LoVo (cell line): ENCODE results near the gene GRIK4.
A peak's percentile ranks its signal among the peaks of the same experiment; 100 is the strongest.
"Not testable (repeated sequence)": the region's sequence is repeated elsewhere in the genome, so short reads cannot be mapped to it uniquely, and the experiment has no call there.

ENCODE experiments used
- DNase-seq: peaks from one replicate; pipeline ENCODE4 v3.0.0-alpha.2; 2016; ENCODE audit warnings: low spot score

GRIK4 gene

DNA sequence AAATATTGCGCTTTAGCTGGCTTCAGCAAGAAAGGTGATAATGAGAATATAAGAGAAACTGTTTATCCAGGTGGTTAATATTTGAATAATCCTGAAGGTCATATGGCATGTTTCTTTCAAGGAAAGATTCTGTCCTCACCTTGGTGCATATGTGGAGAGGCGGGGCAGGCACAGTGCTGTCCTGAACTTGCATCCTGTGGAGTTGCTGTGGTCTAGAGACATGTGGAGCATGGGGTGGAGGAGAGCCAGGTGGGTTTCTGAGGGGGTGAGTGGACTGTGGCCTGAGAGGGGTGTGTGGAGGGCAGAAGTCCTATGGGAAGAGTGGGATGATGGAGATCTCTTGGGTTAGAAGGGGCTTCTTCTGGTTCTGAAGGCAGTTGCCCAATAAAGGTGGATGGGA, 65.5 kb downstream of the GRIK4 start:
- no peak for DNase-seq

DNA sequence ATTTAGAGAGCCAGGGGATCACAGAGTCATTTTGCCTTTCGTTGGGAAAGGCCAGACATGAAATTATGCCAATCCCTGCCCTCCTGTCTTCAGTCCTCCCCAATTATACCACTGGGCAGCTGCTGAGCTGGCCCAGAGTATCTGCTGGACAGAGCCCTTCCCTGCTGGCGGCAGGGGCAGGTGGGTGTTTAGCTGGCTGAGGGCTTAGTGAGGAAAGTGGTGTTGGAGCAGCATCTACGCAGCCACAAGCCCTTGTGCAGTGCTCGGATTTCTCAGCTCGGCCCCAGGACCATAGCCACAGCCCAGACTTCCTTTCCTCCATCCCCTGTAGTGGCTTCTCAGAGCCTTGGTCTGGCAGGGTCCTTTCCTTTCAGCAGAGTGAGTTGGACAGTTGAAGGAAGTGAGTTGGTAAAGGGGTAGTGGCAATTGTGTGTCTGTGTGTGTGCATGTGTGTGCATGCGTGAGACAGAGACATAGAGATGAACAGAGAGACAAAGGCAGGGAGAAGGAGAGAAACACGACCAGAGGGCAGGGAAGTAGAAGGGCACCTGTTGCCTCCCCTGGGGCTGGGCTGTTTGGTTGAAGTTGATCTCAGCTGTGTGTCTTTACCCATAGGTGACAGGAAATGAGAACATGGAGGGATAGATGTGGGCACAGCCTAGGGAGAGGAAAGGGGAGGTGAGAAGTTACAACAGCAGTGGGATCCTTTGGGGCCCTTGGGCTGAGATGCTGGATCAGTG, 66.2 kb downstream of the GRIK4 start:
- DNase-seq: no peak

DNA sequence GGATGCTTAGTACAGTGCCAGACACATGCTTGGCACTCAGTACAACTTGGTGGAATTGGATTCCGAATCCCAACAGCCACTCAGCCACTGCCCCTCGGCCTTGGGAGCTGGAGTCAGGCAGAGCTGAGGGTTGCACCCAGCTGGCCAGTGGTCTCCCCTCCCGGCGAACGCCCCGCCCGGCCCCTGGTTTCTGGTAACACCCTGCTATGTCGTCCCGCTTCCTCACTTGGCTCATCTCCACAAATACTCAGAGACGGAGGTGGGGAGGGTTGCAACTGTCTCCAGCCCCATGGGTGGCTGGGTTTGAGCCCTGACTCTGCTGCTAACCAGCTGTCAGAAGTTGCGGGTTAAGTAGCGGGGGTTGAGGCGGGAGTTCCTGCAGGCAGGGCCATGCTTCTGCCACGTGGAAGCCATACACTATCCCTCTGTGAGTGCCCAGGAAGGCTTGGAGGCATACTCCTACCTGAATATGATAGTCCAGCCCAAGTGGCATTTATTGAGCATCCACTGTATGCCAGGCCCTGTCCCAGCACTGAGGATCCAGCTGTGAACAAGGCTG, 67.1 kb downstream of the GRIK4 start:
- no peak for DNase-seq

DNA sequence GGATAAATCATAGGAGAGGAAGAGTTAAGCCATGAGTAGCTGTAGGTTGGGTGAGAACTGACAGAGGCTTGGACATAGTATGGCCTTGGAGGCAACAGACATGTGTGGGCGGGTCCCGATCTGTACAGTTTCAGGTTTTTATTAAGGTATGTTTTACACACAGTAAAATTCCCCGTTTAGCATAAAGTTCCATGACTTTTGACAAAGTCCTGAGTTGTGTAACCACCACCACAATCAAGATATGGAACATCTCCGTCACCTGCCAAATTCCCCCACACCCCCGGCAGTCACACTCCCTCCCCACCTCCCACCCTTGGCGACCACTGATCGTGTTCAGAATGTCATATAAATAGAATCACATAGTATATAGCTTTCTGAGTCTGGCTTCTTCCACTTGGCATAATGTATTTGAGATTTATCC, 68.1 kb downstream of the GRIK4 start:
- DNase-seq: no peak

DNA sequence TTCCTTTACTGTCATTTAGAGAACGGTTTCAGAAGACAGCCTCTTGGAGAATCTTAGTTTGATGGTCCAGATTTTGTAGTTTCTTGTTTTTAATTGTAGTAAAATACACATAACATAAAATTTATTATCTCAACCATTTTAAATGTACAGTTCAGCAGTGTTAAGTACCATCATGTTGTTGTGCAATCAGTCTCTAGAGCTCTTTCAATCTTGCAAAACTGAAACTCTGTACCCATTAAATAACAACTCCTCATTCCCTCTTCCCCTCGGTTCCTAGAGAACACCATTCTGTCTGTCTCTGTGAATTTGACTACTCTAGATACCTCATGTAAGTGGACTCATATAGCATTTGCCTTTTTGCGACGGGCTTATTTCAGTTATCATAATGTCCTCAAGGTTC, 69.8 kb downstream of the GRIK4 start:
- DNase-seq: no peak

DNA sequence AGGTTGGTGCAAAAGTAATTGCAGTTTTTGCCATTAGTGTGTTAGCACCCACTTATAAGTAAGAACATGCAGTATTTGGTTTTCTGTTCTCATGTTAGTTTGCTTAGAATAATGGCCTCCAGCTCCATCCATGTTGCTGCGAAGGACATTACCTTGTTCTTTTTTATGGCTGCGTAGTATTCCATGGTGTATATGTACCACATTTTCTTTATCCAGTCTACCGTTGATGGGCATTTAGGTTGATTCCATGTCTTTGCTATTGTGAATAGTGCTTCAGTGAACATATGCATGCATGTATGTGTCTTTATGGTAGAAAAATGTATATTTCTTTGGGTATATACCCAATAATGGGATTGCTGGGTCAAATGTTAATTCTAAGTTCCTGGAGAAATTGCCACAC, 71.0 kb downstream of the GRIK4 start:
- not testable (repeated sequence) for DNase-seq

DNA sequence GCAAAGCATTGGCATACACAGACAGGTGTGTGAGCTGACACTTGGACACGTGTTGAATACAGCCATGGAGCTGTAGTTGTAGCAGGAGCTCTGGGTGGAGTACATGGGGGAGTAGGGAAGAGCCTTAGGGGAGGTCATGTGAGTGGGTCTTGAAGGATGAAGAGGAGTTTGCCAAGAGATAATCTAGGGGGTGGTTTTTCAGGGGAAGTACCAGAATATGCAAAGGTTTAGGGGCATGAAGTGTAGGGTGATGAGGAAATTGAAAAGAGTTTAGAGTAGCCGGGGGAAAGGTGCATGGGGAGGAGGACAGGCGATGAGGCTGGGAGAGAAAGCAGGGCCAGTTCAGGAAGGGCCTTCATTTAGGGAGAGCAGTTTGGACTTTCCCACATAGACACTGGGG, 74.5 kb downstream of the GRIK4 start:
- no peak for DNase-seq

DNA sequence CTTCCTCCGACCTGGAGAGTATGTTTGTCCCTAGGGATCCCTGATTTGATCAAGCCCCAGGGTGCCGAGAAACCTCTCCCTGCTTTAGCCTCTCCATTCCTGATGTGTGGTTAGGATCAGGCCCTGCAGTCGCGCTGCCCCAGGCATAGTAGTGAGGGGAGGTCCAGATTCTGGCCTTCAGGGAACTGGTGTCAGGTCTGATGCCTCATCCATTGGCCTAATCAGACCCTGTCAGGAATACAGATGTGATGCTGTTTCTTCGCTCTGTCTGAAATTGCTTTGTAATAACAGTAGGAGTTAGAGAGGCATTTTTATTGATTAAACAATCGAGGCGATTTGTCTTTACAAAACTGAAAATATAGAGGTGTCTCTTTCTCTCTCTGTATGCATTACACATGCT, 75.2 kb downstream of the GRIK4 start:
- DNase-seq: no peak

DNA sequence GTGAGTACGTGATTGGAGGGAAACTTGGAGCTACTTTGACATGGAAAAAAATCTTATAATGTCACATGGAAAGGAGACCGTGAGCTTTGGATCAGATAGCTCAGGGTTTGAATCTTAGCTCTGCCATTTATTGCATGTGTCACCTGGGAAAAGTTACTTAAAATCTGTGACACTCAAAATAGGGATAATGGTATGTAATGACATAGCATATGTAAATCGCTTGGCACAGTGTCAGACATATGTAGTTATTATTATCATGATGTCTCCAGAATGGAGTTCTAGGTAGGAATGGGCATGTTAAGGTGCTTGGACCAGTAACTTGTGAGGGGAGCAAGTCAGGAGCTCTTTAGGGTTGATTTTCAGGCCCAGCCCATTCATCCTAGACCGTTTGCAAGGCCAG, 75.8 kb downstream of the GRIK4 start:
- DNase-seq: no peak

DNA sequence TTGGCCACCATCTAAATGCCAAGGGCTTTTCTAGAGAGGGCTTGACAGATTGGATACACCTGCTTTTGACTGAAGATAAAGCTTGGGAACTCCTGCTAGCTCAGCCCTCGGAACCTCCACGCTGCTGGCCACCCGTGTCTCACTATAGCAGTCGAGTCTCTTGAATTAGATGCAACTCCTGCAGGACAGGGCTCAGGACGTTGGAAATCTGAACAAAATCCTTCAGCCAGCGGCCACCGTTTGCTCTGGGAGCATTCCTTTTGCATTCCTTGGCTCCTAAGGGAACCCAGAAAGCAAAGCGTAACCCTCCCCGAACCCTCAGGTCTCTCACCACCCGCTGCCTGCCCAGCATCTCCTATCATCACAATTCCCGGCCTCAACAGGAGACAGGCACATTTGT, 77.8 kb downstream of the GRIK4 start:
- no peak for DNase-seq

DNA sequence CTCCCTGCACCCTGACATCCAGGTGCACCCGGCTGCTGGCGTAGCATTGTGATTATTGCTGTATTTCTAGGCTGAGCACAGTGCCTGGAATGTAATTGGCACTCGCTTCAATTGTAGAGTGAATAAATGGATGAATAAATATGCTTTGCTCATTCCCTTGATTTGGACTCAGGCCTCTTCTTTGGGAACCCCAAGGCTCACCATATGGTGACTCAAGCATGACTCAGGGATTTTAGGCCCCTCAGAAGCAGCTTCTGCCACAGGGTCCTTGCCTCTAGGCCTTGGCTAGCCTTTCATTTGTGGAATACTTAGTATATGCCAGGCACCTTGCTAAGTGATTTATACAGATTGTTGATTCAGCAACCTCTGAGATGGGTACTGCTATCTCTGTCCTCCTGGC, 78.9 kb downstream of the GRIK4 start:
- no peak for DNase-seq

DNA sequence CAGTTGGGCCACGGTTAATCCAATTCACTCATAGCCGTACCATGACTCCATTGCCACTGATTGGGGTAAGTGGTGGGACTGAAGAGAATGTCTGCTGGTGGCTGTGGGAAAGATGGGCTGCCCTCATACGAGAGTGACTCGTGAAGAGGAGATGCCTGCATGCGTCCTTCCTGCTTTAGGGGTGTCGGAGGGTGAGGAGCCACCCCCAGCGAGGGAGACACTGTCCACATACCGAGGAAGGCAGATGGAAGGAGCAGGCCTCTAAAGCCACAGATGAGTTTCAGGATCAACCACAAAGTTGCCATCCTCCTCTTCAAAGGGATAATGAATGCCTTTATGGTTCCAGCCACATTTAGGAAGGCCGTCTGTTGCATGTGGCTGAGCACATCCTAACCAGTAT, 83.2 kb downstream of the GRIK4 start:
- DNase-seq: no peak

DNA sequence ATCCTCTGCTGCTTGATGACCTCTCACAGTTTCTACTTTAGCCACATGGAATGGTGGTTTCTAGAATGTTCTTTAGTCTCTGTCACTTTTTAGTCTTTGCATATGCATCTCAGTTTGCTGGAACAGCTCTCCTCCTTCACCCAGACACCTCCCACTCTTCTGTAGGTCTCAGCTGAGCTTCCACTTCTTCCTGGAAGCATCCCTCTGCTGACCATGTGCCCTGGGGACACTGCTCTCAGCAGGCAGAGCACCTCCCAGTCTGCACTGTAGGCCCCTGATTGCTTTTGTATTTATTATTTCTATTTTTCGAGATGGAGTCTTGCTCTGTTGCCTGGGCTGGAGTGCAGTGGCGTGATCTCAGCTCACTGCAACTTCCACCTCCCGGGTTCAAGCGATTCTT, 84.0 kb downstream of the GRIK4 start:
- no peak for DNase-seq

DNA sequence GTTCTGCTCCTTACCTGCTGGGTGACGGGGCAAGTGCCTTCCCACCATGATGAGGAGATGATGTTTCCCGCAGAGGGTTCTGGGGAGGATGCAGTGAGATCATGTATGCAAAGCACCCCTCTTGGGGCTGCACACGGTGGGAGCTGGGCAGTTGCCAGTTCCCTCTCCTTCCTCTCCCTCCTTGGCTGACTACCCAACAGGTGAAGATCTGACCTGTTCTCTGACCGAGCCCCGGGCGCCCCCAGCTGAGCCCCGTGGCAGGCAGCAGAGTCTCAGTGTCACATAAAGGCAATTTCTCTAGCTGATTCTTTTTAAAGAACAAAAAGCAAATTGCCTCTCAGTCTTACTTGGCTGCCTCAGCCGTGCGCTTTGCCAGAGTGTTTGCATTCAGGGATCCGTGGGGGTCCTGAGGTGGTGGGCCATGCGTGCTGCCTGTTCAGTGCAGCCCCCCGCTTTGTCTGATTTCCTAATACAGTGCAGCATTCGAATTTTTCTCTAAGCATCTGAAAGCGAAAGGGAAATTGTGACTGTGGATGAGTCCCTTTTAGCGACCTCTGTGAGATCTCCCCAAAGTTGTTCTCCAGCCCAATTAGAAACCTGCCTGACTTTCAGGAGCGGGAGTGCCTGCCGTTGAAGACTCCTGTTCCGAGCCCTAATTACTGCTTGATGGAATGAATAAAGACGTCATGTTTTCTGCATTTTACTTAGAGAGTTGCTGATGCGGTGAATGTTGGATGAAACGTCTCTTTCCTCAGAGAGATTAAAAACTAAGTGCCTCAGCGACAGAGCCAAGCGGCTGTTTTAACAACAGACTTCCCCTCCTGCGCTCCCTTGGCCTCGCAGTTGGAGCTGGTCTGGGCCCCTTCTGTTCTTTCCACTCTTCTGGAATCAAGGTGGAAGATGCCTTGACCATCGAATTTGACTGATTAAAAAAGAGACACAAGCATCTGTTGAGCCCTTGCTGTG, 86.0 kb downstream of the GRIK4 start:
- no peak for DNase-seq

DNA sequence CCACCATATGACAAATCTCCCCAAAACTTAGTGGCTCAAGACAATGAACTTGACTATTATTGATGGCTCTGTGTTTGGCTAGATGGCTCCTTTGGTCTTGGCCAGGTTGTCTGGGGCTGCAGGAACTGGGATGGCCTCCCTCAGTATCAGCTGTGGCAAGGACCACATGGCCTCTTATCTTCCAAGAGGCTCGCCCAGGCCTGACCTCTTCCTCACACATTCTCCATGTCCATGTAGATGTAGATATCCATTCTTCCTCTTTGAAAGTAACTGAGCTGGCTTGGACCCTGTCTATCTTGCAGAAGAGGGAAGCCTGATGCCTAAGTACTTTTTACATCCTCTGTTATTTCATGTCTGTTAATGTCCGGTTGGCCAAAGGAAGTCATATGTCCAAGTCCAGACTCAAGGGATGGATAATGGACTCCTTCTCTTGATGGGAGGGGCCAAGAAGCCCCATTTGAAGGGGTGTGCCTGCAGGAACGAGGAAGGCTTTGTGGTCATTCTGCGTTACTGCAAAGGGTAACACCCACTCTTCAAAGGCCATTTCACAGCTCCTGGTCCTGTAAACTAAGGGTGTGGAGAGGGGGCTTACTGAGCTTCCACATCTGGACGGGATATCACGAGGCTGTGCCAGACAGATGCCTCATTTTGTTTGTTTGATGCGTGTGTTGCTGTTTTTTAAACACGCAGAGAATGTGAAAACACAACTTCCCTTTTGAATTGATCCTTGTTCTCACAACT, 87.1 kb downstream of the GRIK4 start:
- DNase-seq: no peak

DNA sequence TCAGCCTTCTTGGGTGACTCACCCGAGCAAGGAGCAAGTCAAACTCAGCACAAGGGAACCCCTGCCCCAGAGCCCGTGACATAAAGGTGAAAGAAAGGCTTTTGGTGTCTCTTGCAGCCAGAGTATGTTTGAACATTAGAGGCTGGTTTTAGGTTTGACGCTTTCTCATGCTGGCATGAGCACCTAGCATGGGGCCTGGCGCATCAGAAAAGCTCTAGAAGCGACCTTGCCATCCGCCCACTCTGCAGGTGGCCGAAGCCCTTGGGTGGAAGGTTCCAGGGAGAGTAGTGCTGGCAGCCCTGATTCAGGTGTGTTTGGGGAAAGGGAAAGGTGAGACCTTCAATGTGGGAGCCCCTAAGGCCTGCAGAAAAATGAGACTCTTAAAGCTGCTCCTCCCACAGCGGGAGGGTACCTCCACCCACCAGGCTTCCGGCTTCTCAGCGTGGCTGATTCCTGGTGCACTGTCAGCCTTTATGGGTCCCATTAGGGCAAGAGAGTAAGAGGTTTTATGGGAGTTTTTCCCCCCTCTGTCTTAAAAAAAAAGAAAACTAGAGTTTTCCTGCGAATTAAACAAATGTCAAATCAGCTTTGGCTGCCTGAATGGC, 88.4 kb downstream of the GRIK4 start:
- DNase-seq: no peak

DNA sequence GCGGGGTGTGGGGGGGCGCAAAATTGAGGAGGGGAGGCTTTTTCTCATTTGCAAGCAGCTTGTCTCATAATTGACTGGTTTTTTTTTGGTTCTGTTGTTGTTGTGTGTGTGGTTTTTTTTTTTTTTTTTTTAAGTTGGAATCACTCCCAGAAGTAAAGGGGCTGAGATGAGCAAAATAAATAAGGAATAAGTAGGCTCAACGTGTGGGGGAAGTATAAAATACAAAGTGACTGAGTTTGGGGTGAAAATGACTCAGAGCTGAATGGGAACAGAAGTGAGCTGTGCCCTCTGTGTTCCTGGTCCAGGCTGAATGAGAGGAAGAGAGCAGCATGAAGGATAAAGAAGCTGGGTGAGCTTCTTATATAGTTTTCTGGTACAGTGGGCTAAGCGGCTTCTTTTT, 90.0 kb downstream of the GRIK4 start:
- no peak for DNase-seq

DNA sequence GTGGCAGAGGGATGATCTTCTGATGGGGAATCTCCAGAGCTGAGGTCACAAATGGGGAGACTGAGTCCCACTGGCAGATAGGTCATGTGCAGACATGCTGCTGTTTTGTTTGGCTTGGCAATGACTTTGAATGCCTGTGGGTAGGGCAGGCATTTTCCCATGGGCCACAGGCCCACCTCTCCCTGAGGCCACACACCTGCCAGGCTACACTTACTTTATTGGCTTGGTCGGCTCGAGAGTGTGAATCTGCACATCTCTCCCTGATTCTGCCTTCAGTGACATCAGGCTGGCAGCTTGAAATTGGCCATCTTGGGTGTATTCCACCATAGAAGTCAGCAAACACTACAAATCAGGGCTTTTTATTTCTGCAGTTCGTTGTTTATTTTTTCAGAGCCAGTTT, 91.5 kb downstream of the GRIK4 start:
- peak; percentile 41 for DNase-seq

DNA sequence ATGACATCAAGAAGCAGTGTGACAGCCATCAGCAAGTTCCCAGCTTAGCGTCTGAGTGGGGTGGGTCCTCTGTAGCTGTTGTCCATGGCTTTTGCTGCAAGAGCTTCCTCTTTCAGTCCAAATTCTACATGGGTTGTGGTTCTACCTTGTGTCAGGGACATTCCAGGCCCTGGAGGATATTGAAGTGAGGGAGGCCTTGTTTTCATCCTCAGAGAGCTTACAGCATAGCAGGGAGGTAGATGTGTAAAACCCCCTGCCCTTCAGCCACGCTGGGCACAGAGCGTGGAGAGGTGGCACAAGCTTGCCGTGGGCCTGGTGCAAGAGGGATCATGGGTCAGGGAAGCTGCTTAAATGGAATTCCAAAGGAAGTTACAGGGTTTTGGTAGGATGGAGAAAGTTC, 93.9 kb downstream of the GRIK4 start:
- DNase-seq: no peak

DNA sequence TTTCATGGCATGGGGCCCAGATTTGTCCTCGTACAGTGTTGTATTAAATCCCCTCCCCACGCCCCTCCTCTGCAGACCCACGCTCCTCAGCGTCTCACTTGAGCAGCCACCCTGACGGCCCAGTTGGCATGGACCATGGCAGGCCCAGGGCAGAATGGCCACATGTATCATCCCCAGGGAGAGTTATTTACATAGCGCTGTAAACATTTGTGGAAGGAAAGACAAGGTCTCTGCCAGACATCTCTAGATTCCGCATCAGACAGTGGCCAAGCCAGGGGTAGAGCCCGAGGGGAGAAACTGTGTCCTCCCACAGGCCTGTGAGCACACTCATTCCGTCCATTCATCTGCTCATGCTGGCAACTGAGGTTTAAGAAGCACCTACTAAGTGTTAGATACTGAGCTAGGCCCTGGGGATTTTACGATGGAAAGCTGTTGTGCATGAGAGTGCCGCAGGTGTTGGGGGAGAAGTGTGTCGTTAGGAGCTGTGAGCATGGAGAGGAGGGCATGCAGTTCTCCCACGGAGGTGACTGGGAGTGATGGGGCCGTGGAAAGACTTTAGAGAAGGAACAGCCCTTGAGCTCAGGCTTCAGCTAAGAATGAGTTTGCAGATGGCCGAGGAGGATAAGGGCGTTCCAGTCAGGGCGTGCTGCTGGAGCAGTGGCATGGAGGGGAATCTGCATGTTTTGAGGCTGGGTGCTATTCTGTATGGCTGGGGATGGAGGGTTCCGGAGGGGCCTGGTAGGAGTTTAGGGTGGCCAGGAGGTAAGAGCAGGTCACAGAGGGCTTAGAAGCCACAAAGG, 94.9 kb downstream of the GRIK4 start:
- no peak for DNase-seq

DNA sequence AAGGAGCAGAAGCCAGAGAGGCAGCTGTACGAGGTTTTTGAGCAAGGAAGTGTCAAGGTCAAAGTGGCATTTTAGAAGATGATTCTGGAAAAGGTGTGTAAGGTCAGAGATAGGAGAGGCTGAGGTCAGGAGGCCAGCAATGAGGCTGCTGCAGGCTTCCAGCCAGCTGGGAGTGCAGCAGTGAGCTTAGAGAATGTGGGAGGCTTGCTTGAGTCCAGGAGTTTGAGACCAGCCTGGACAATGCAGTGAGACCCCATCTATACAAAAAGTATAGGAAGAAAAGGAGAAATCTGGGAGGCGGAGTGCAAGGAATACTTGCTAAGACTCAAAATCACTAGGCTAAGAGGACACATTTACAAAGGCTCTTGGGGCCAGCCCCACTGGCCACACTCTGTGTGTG, 96.5 kb downstream of the GRIK4 start:
- DNase-seq: no peak
